Measurements from ENCODE around the gene CREG2.

GRCh38 chr2:101339266-101339880 is 47.9 kb downstream of the CREG2 start:
- TF ChIP-seq CTCF (IDR thresholded peaks at IDR 0.05 in 8 of 11, conservative IDR thresholded peaks at IDR 0.05 in 3 of 11) (no peak), POLR2A (IDR thresholded peaks at IDR 0.05) (no peak), POLR2AphosphoS5 (IDR thresholded peaks at IDR 0.05) (no peak)

Measured in spleen (tissue), 7 donors.